OCI-LY1 (cell line): ENCODE data around the gene ACO2.

Source experiments
- EZH2 ChIP-seq: fragments of 200-600 bp; sonication (generic), shearing (Covaris generic); IDR thresholded peaks from 2 replicates; pipeline ENCODE4 v1.8.0; 2017; ENCODE audit warnings: borderline replicate concordance, mixed run types, mild to moderate bottlenecking, antibody characterized with exemption, low read length, moderate library complexity, mixed read lengths
- TF ChIP-seq, protein P1 (sequence below): fragments of 200-600 bp; sonication (generic), shearing (Covaris generic); IDR thresholded peaks from 2 replicates; pipeline ENCODE4 v1.5.1; 2017; ENCODE audit warnings: mild to moderate bottlenecking, antibody characterized with exemption, low read length, moderate library complexity, mixed read lengths

DNA sequence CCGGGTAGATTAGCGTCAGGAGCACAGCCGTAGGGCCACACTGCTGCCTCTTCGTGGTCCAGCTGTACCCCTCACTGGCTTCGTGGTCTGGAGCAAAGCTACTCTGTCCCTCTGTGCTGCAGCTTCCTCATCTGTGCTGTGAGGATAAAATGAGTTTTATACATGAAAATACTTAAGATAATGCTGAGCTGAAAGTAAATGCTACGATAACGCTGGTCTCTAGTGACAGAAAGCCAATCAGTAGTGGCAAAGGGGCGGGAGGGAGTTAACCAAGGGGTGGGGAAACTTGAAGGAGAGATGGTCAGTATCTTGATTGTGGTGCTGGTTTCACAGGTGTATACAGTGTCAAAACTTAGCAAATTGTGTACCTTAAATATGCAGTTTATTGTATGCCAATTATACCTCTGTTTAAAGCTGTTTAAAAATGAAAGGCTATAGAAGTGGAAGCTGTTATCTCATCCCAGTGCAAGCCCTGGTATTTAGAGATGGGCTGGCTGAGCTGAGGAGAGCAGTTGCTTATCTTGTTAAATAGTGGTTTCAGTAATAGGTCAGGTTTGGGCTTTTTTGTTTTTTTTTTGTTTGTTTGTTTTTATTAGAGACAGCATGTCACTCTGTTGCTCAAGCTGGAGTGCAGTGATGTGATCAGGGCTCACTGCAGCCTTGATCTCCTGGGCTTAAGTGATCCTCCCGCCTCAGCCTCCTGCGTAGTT lies 36.7 kb downstream of the ACO2 start:
- TF ChIP-seq, protein P1, sequence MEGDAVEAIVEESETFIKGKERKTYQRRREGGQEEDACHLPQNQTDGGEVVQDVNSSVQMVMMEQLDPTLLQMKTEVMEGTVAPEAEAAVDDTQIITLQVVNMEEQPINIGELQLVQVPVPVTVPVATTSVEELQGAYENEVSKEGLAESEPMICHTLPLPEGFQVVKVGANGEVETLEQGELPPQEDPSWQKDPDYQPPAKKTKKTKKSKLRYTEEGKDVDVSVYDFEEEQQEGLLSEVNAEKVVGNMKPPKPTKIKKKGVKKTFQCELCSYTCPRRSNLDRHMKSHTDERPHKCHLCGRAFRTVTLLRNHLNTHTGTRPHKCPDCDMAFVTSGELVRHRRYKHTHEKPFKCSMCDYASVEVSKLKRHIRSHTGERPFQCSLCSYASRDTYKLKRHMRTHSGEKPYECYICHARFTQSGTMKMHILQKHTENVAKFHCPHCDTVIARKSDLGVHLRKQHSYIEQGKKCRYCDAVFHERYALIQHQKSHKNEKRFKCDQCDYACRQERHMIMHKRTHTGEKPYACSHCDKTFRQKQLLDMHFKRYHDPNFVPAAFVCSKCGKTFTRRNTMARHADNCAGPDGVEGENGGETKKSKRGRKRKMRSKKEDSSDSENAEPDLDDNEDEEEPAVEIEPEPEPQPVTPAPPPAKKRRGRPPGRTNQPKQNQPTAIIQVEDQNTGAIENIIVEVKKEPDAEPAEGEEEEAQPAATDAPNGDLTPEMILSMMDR: no peak
- no peak for TF ChIP-seq EZH2
